Measurements from ENCODE around the gene DAP3.
"Not testable (repeated sequence)": the region's sequence is repeated elsewhere in the genome, so short reads cannot be mapped to it uniquely, and the experiment has no call there.

Gene DAP3

GRCh38 chr1:155689081-155689607 lies at the start of gene DAP3:
Gene DAP3, plus strand, starts transcription at chr1:155689091. Its CDS starts 20,689 bp downstream, at chr1:155709780.
- not testable (repeated sequence) for DNase-seq

GRCh38 chr1:155640367-155640766 lies 48.5 kb upstream of the DAP3 start:
- no peak for DNase-seq

GRCh38 chr1:155642559-155643180 lies 46.2 kb upstream of the DAP3 start:
- DNase-seq, result not testable (repeated sequence)

- no peak for DNase-seq
Observed at GRCh38 chr1:155643230-155643629, 45.7 kb upstream of the DAP3 start.

GRCh38 chr1:155645034-155645598 lies 43.8 kb upstream of the DAP3 start:
- DNase-seq, result no peak

- no peak for DNase-seq
Observed at GRCh38 chr1:155645648-155646047, 43.2 kb upstream of the DAP3 start.

GRCh38 chr1:155646307-155646706 lies 42.6 kb upstream of the DAP3 start:
- DNase-seq, result no peak

- no peak for DNase-seq
Observed at GRCh38 chr1:155648207-155649147, 40.4 kb upstream of the DAP3 start.

GRCh38 chr1:155649676-155650075 lies 39.2 kb upstream of the DAP3 start:
- no peak for DNase-seq

GRCh38 chr1:155650231-155650757 lies 38.6 kb upstream of the DAP3 start:
- no peak for DNase-seq

- no peak for DNase-seq
Observed at GRCh38 chr1:155651861-155652661, 36.8 kb upstream of the DAP3 start.

GRCh38 chr1:155652951-155653350 lies 35.9 kb upstream of the DAP3 start:
- no peak for DNase-seq

GRCh38 chr1:155657463-155657862 lies 31.4 kb upstream of the DAP3 start:
- no peak for DNase-seq

GRCh38 chr1:155661239-155661638 lies 27.7 kb upstream of the DAP3 start:
- DNase-seq, result not testable (repeated sequence)

- DNase-seq, result no peak
Observed at GRCh38 chr1:155669233-155670162, 19.4 kb upstream of the DAP3 start.

GRCh38 chr1:155671750-155672149 lies 17.1 kb upstream of the DAP3 start:
- no peak for DNase-seq

- no peak for DNase-seq
Observed at GRCh38 chr1:155673003-155673402, 15.9 kb upstream of the DAP3 start.

- DNase-seq, result no peak
Observed at GRCh38 chr1:155678027-155678426, 10.9 kb upstream of the DAP3 start.

GRCh38 chr1:155678992-155679391 lies 9.9 kb upstream of the DAP3 start:
- not testable (repeated sequence) for DNase-seq

GRCh38 chr1:155680531-155680930 lies 8.4 kb upstream of the DAP3 start:
- DNase-seq, result no peak

GRCh38 chr1:155681776-155682175 lies 7.1 kb upstream of the DAP3 start:
- DNase-seq, result no peak
